Heart right ventricle (tissue), 16 donors: ENCODE results near the gene PPM1H. TPM values are rescaled to one million over a fixed set of nuclear protein-coding genes. Genes with fewer than 3 reads are reported as not detected.

ENCODE experiments used
- ATAC-seq, 8 donors: fragments of 200-7000 bp; cut with Tn5 transposase; one replicate each; pipeline ENCODE4 v1.9.1; 2020; ENCODE audit warnings: mild to moderate bottlenecking in 8 of 8, moderate library complexity in 8 of 8, moderate number of reproducible peaks in 1 of 8
- DNase-seq, 2 donors: peaks; one replicate each; pipeline ENCODE4 v3.0.0-alpha.2; 2020
- H3K27ac ChIP-seq, 10 donors: fragments of 200-600 bp; sonication (generic) in 2 of 10; one replicate each; pipeline versions ENCODE4 v1.5.0 to v1.8.0; 2020 to 2022; ENCODE audit warnings: mild to moderate bottlenecking in 3 of 10
- H3K27me3 ChIP-seq, 7 donors: fragments of 200-600 bp; one replicate each; pipeline ENCODE4 v1.8.0; 2021 to 2022; ENCODE audit warnings: mild to moderate bottlenecking in 2 of 7
- H3K36me3 ChIP-seq, 9 donors: fragments of 200-600 bp; sonication (generic) in 1 of 9; one replicate each; pipeline versions ENCODE4 v1.5.0 to v1.8.0; 2020 to 2022; ENCODE audit warnings: mild to moderate bottlenecking in 2 of 9
- H3K4me1 ChIP-seq, 9 donors: fragments of 200-600 bp; sonication (generic) in 1 of 9; one replicate each; pipeline versions ENCODE4 v1.5.0 to v1.8.0; 2020 to 2022; ENCODE audit warnings: mild to moderate bottlenecking in 4 of 9
- H3K4me3 ChIP-seq, 10 donors: fragments of 200-600 bp; sonication (generic) in 2 of 10; one replicate each; pipeline versions ENCODE4 v1.5.0 to v1.8.0; 2020 to 2022; ENCODE audit warnings: mild to moderate bottlenecking in 7 of 10, moderate library complexity in 2 of 10
- H3K9me3 ChIP-seq, 11 donors: fragments of 200-600 bp in 10 of 11; sonication (generic) in 2 of 11; one replicate each; pipeline versions ENCODE4 v1.5.0 to v1.8.0; 2013 to 2022; ENCODE audit warnings: mild to moderate bottlenecking in 2 of 11, control low read depth in 1 of 11, moderate library complexity in 1 of 11
- CTCF ChIP-seq, 9 donors: fragments of 200-600 bp; sonication (generic) in 2 of 9; IDR thresholded peaks; one replicate each; pipeline versions ENCODE4 v1.5.0 to v1.8.0; 2021 to 2022; ENCODE audit warnings: antibody characterized with exemption in 9 of 9, mild to moderate bottlenecking in 5 of 9, moderate library complexity in 1 of 9
- WGBS, 2 donors: extraction: QIAGEN DNeasy Blood & Tissue Kit; methylation state at CpG; one replicate each; pipeline ENCODE4 v1.1.7; 2013; ENCODE audit warnings: inconsistent platforms in 1 of 2; 5-methylcytosine and 5-hydroxymethylcytosine counted together
- intact Hi-C, 10 donors: fragments of 100-400 bp; cut with DNase I; formaldehyde crosslinking; loops; one replicate each; pipeline versions ENCODE4 v1.11.1 to v1.14.2; 2022
- polyA plus RNA-seq, 2 donors: library from polyadenylated mRNA; stranded (reverse); fragments of 200-250 nt; gene quantifications; one replicate each; pipeline ENCODE4 v1.2.3, GENCODE V29; 2013
- total RNA-seq, 10 donors: library from RNA; stranded (reverse); fragmentation: NEBNext Ultra II Directional in 3 of 10; extraction: Animal tissue kit (Norgen Biotek cat#: 25700) in 3 of 10; gene quantifications; one replicate each; pipeline versions ENCODE4 v1.2.1 to v1.2.4, GENCODE V29; 2021 to 2023
- donor health status: Arrhythmogenic right ventricular cardiomyopathy.
- donor health status: ischemic (EF 13 %, LVEDD 7.1; RV severe dilation, severe dysfunction).
- donor health status: healthy with polysubstance abuse.
- donor health status: DM: no; HTN: yes; CAD: no.
- donor health status: DM: no; HTN: no; CAD: no.
- donor health status: ischemic (EF 25% LVEDD 6.9; RV normal size, moderate dysfunction).
- donor health status: ischemic (EF 25% LVEDD 5.7; RV mildly dilated, moderate dysfunction).
- donor health status: healthy.
- donor health status: DM: yes; HTN: yes; CAD: no.
- donor health status: Ischemic cardiomyopathy.
- donor health status: ischemic (EF 35%, LVEDD 5.7; RV mildly dilated, moderate dysfunction).
- donor health status: nonischemic (EF 11% LVEDD 7.7; RV severe dilation, severe dysfunction).
- donor health status: DM: yes; HTN: yes; CAD: no.
- donor health status: PGD.
- donor health status: ischemic (EF 29% LVEDD 5.4; RV normal size, mild dysfunction).
- donor health status: nonischemic (EF 23%, LVEDD 6.1; RV moderate dilation, normal function).

PPM1H gene
- total and polyA plus RNA-seq, 12 donors = 0.62 to 7.1 (median 5.3) TPM

- ATAC-seq (no peak), DNase-seq (no peak)
- WGBS, 2 donors = 91 to 93% methylated on average over 13 of the region's 13 CpGs
- Histone ChIP-seq H3K4me1 (no peaks in the 10 kb centered on the region), H3K4me3 (no peak overlapping the region), H3K27me3 (no peaks in the 10 kb centered on the region), H3K9me3 (no peaks in the 10 kb centered on the region), H3K27ac (no peak overlapping the region), H3K36me3 (peaks cover 0 to 23% (median 0%) of the 10 kb centered on the region in 9 donors)
- TF ChIP-seq CTCF (IDR thresholded peaks at IDR 0.05) = no peak
- intact Hi-C loops = loop anchor here in 4 of 10 donors (5.0 to 10.0 kb wide), 5 partner anchors 181 to 364 kb away; no protein-coding TSS in a partner anchor
Observed at GRCh38 chr12:62800707-62801400, 134.1 kb downstream of the PPM1H start.

- intact Hi-C loops = loop anchor here (1.0 to 10.0 kb wide), 9 partner anchors 182 to 1957 kb away; partner anchors contain the start of gene GNS (in 1 of the 10)
- DNase-seq = no peak
- 82 to 87% methylated on average over 9 of the region's 9 CpGs for WGBS, 2 donors
- Histone ChIP-seq H3K4me3 (no peak overlapping the region), H3K27ac (no peak overlapping the region), H3K4me1 (no peaks in the 10 kb centered on the region), H3K9me3 (no peaks in the 10 kb centered on the region), H3K27me3 (no peaks in the 10 kb centered on the region), H3K36me3 (peaks cover 0 to 23% (median 0%) of the 10 kb centered on the region in 9 donors)
- no peak for TF ChIP-seq CTCF (IDR thresholded peaks at IDR 0.05)
- ATAC-seq = no peak
Observed at GRCh38 chr12:62799766-62800406, 135.1 kb downstream of the PPM1H start.

- Histone ChIP-seq H3K27me3 (no peaks in the 10 kb centered on the region), H3K4me3 (no peak overlapping the region), H3K36me3 (peaks cover 0 to 23% (median 0%) of the 10 kb centered on the region in 9 donors), H3K9me3 (no peaks in the 10 kb centered on the region), H3K4me1 (peaks cover 0 to 6% (median 0%) of the 10 kb centered on the region in 9 donors), H3K27ac (no peak overlapping the region)
- WGBS, 2 donors = 27 to 33% methylated on average over 2 of the region's 2 CpGs
- peak; percentile 86 to 97 (median 94) for TF ChIP-seq CTCF (IDR thresholded peaks at IDR 0.05)
- intact Hi-C loops = loop anchor here (1.0 to 5.0 kb wide), 6 partner anchors 197 to 1958 kb away; partner anchors contain the start of gene GNS (in 1 of the 10)
- DNase-seq (peak in 1 of 2 donors; percentile 72), ATAC-seq (peak in 7 of 8 donors; percentile 75 to 84 (median 80))
Observed at GRCh38 chr12:62799126-62799736, 135.7 kb downstream of the PPM1H start.

- DNase-seq (no peak), ATAC-seq (no peak)
- intact Hi-C loops = loop anchor here in 8 of 10 donors (1.0 to 5.0 kb wide), 10 partner anchors 162 to 357 kb away; no protein-coding TSS in a partner anchor
- Histone ChIP-seq H3K4me3 (no peak overlapping the region), H3K27me3 (no peaks in the 10 kb centered on the region), H3K36me3 (no peaks in the 10 kb centered on the region), H3K9me3 (no peaks in the 10 kb centered on the region), H3K27ac (peak overlapping the region in 4 of 10 donors; percentile 12 to 61 (median 28)), H3K4me1 (peaks cover 0 to 51% (median 27%) of the 10 kb centered on the region in 9 donors)
- 35 to 54% methylated on average over 1 of the region's 1 CpG for WGBS, 2 donors
- TF ChIP-seq CTCF (IDR thresholded peaks at IDR 0.05) = peak in 1 of 9 donors; percentile 0
Observed at GRCh38 chr12:62794218-62794583, 140.7 kb downstream of the PPM1H start.
